GM21529 (cell line): ENCODE data around the gene SLAMF1.

Experiments
- ATAC-seq: cut with Tn5 transposase; IDR thresholded peaks from one replicate; pipeline ENCODE4 v1.9.1; 2021; ENCODE audit not compliant: unreplicated experiment

SLAMF1 gene

GRCh38 chr1:160625725-160626498 is 20.9 kb downstream of the SLAMF1 start:
- no peak for ATAC-seq

GRCh38 chr1:160625321-160625720 is 21.5 kb downstream of the SLAMF1 start:
- ATAC-seq = no peak

GRCh38 chr1:160624464-160624863 is 22.4 kb downstream of the SLAMF1 start:
- ATAC-seq = peak; percentile 25

GRCh38 chr1:160623862-160624261 is 23.0 kb downstream of the SLAMF1 start:
- no peak for ATAC-seq

GRCh38 chr1:160623227-160623633 is 23.6 kb downstream of the SLAMF1 start:
- ATAC-seq = no peak

- no peak for ATAC-seq
Measured at GRCh38 chr1:160622501-160623226, 24.2 kb downstream of the SLAMF1 start.

GRCh38 chr1:160621633-160622413 is 25.0 kb downstream of the SLAMF1 start:
- no peak for ATAC-seq

- ATAC-seq = no peak
Measured at GRCh38 chr1:160620942-160621632, 25.8 kb downstream of the SLAMF1 start.

GRCh38 chr1:160619742-160620277 is 27.0 kb downstream of the SLAMF1 start:
- no peak for ATAC-seq

GRCh38 chr1:160618763-160619274 is 28.0 kb downstream of the SLAMF1 start:
- ATAC-seq = no peak

GRCh38 chr1:160618327-160618726 is 28.5 kb downstream of the SLAMF1 start:
- no peak for ATAC-seq

- no peak for ATAC-seq
Measured at GRCh38 chr1:160615660-160616059, 31.2 kb downstream of the SLAMF1 start.

GRCh38 chr1:160614410-160614809 is 32.4 kb downstream of the SLAMF1 start:
- no peak for ATAC-seq

GRCh38 chr1:160612613-160613218 is 34.1 kb downstream of the SLAMF1 start:
- ATAC-seq = no peak

GRCh38 chr1:160610569-160611242 is 36.1 kb downstream of the SLAMF1 start:
- ATAC-seq = no peak

GRCh38 chr1:160608941-160609340 is 37.9 kb downstream of the SLAMF1 start:
- no peak for ATAC-seq

- ATAC-seq = no peak
Measured at GRCh38 chr1:160608514-160608913, 38.3 kb downstream of the SLAMF1 start.

- ATAC-seq = no peak
Measured at GRCh38 chr1:160608057-160608456, 38.8 kb downstream of the SLAMF1 start.

- no peak for ATAC-seq
Measured at GRCh38 chr1:160607672-160608032, 39.2 kb downstream of the SLAMF1 start.
